MM.1S (cell line): ENCODE data around the gene OR6C65.
A peak's percentile ranks its signal among the peaks of the same experiment; 100 is the strongest.

Experiments used
- DNase-seq: peaks from one replicate; pipeline ENCODE4 v3.0.0-alpha.2; 2015
- H2AFZ ChIP-seq: fragments of 300-600 bp; sonication (generic); 2 replicates; pipeline ENCODE4 v1.6.0; 2016; ENCODE audit warnings: antibody characterized with exemption, low read length
- H3F3A ChIP-seq: fragments of 300-600 bp; sonication (generic); 2 replicates; pipeline ENCODE4 v1.6.1; 2016; ENCODE audit warnings: mild to moderate bottlenecking, antibody characterized with exemption, low read length, moderate library complexity, mixed read lengths; ENCODE audit not compliant: insufficient read depth
- H3K27ac ChIP-seq: fragments of 300-600 bp; sonication (generic); 2 replicates; pipeline ENCODE4 v1.5.1; 2016; ENCODE audit warnings: mild to moderate bottlenecking, low read length
- H3K27me3 ChIP-seq: fragments of 300-600 bp; sonication (generic); replicated peaks from 2 replicates; pipeline ENCODE4 v1.6.0; 2016; ENCODE audit warnings: low read length; ENCODE audit not compliant: insufficient read depth
- H3K36me3 ChIP-seq: fragments of 300-600 bp; sonication (generic); replicated peaks from 2 replicates; pipeline ENCODE4 v1.6.1; 2016; ENCODE audit warnings: mild to moderate bottlenecking, low read length, mixed read lengths; ENCODE audit not compliant: insufficient read depth
- H3K4me1 ChIP-seq: fragments of 300-600 bp; sonication (generic); 2 replicates; pipeline ENCODE4 v1.6.1; 2016; ENCODE audit warnings: low read length, mixed read lengths
- H3K4me2 ChIP-seq: fragments of 300-600 bp; sonication (generic); 2 replicates; pipeline ENCODE4 v1.6.0; 2016; ENCODE audit warnings: low read depth, low read length
- H3K4me3 ChIP-seq: fragments of 300-600 bp; sonication (generic); 2 replicates; pipeline ENCODE4 v1.5.1; 2016; ENCODE audit warnings: low read length, mixed read lengths
- H3K79me2 ChIP-seq: fragments of 300-600 bp; sonication (generic); 2 replicates; pipeline ENCODE4 v1.6.1; 2016; ENCODE audit warnings: mixed run types, low read length, mixed read lengths
- H3K9ac ChIP-seq: fragments of 300-600 bp; sonication (generic); 2 replicates; pipeline ENCODE4 v1.6.1; 2016; ENCODE audit warnings: low read length, mixed read lengths
- H3K9me2 ChIP-seq: fragments of 300-600 bp; sonication (generic); replicated peaks from 2 replicates; pipeline ENCODE4 v1.6.1; 2016; ENCODE audit warnings: mild to moderate bottlenecking, low read length, mixed read lengths; ENCODE audit not compliant: insufficient read depth
- H3K9me3 ChIP-seq: fragments of 300-600 bp; sonication (generic); replicated peaks from 2 replicates; pipeline ENCODE4 v1.6.1; 2016; ENCODE audit warnings: mild to moderate bottlenecking, low read length, mixed read lengths; ENCODE audit not compliant: insufficient read depth
- H4K20me1 ChIP-seq: fragments of 300-600 bp; sonication (generic); 2 replicates; pipeline ENCODE4 v1.6.1; 2016; ENCODE audit warnings: mild to moderate bottlenecking, low read length, moderate library complexity, mixed read lengths; ENCODE audit not compliant: insufficient read depth
- CTCF ChIP-seq: fragments of 300-600 bp; sonication (generic); IDR thresholded peaks from 2 replicates; pipeline ENCODE4 v1.5.1; 2016; ENCODE audit warnings: antibody characterized with exemption, low read length, mixed read lengths
- EZH2 ChIP-seq: fragments of 300-600 bp; sonication (generic); optimal IDR thresholded peaks from 2 replicates; pipeline ENCODE3; 2017; ENCODE audit warnings: low read depth, mild to moderate bottlenecking, antibody characterized with exemption, low read length, mixed read lengths
- EZH2phosphoT487 ChIP-seq: fragments of 300-600 bp; sonication (generic); IDR thresholded peaks from 2 replicates; pipeline ENCODE4 v1.6.1; 2018; ENCODE audit warnings: antibody characterized with exemption, low read length

The OR6C65 gene

GRCh38 chr12:55446326-55446725 lies 46.0 kb downstream of the OR6C65 start:
- TF ChIP-seq EZH2, result no peak
- no peak for TF ChIP-seq EZH2phosphoT487
- peak; percentile 15; the same call in 1 of the 2 replicates for TF ChIP-seq CTCF
- no peak overlapping the region for H3K4me2 ChIP-seq
- H3K27me3 ChIP-seq, result no peaks in the 10 kb centered on the region
- no peaks in the 10 kb centered on the region for H3K9me3 ChIP-seq
- no peaks in the 10 kb centered on the region for H3K36me3 ChIP-seq
- no peaks in the 10 kb centered on the region for H4K20me1 ChIP-seq
- no peak overlapping the region for H3K27ac ChIP-seq
- H3K4me3 ChIP-seq, result no peak overlapping the region
- DNase-seq, result no peak
- H3K4me1 ChIP-seq, result no peaks in the 10 kb centered on the region
- no peaks in the 10 kb centered on the region for H3F3A ChIP-seq
- no peaks in the 10 kb centered on the region for H3K79me2 ChIP-seq
- H2AFZ ChIP-seq, result no peak overlapping the region
- H3K9me2 ChIP-seq, result no peaks in the 10 kb centered on the region
- H3K9ac ChIP-seq, result no peak overlapping the region

GRCh38 chr12:55448825-55449224 lies 48.5 kb downstream of the OR6C65 start:
- H3K9me3 ChIP-seq, result no peaks in the 10 kb centered on the region
- no peaks in the 10 kb centered on the region for H3K36me3 ChIP-seq
- no peak overlapping the region for H2AFZ ChIP-seq
- no peak for DNase-seq
- H4K20me1 ChIP-seq, result no peaks in the 10 kb centered on the region
- TF ChIP-seq CTCF (no peak), EZH2 (no peak), EZH2phosphoT487 (no peak)
- H3K79me2 ChIP-seq, result no peaks in the 10 kb centered on the region
- no peaks in the 10 kb centered on the region for H3K9me2 ChIP-seq
- no peak overlapping the region for H3K4me2 ChIP-seq
- peaks cover 12% of the 10 kb centered on the region for H3K4me1 ChIP-seq
- no peak overlapping the region for H3K27ac ChIP-seq
- H3K27me3 ChIP-seq, result no peaks in the 10 kb centered on the region
- H3K4me3 ChIP-seq, result no peak overlapping the region
- no peaks in the 10 kb centered on the region for H3F3A ChIP-seq
- no peak overlapping the region for H3K9ac ChIP-seq
